Mesendoderm (in vitro differentiated cells): ENCODE results near the gene BLTP1.

Source experiments
- DNase-seq: peaks from one replicate; pipeline ENCODE4 v3.0.0; 2013
- H2AK5ac ChIP-seq: 2 replicates; pipeline ENCODE4 v1.6.1; 2013; ENCODE audit warnings: low read length, inconsistent platforms
- H2BK120ac ChIP-seq: 2 replicates; pipeline ENCODE4 v1.6.1; 2013; ENCODE audit warnings: low read depth, mild to moderate bottlenecking, low read length, moderate library complexity, mixed read lengths
- H2BK15ac ChIP-seq: replicated peaks from 2 replicates; pipeline ENCODE4 v1.6.1; 2013; ENCODE audit warnings: low read depth, mild to moderate bottlenecking, moderate library complexity
- H2BK5ac ChIP-seq: 2 replicates; pipeline ENCODE4 v1.6.1; 2013; ENCODE audit warnings: low read length, inconsistent platforms
- H3K18ac ChIP-seq: 2 replicates; pipeline ENCODE4 v1.6.1; 2013; ENCODE audit warnings: mild to moderate bottlenecking, low read length, mixed read lengths
- H3K23ac ChIP-seq: one replicate; pipeline ENCODE4 v1.6.1; 2013; ENCODE audit warnings: low read length
- H3K27ac ChIP-seq: 2 replicates; pipeline ENCODE4 v1.5.1; 2013; ENCODE audit warnings: low read depth, mild to moderate bottlenecking, inconsistent platforms, low read length, moderate library complexity
- H3K27me3 ChIP-seq: 2 replicates; pipeline ENCODE4 v1.6.1; 2013; ENCODE audit warnings: low read length, control low read depth, mild to moderate bottlenecking, inconsistent platforms; ENCODE audit not compliant: insufficient read depth, poor library complexity
- H3K36me3 ChIP-seq: 2 replicates; pipeline ENCODE4 v1.6.1; 2013; ENCODE audit warnings: low read length, inconsistent platforms; ENCODE audit not compliant: control insufficient read depth, insufficient read depth
- H3K4ac ChIP-seq: one replicate; pipeline ENCODE4 v1.6.1; 2013; ENCODE audit warnings: low read depth, mild to moderate bottlenecking, low read length, moderate library complexity
- H3K4me1 ChIP-seq: 2 replicates; pipeline ENCODE4 v1.6.1; 2013; ENCODE audit warnings: low read depth, low read length, inconsistent platforms; ENCODE audit not compliant: control insufficient read depth
- H3K4me2 ChIP-seq: 2 replicates; pipeline ENCODE4 v1.6.1; 2013; ENCODE audit warnings: low read length
- H3K4me3 ChIP-seq: 2 replicates; pipeline ENCODE4 v1.5.1; 2013; ENCODE audit warnings: mild to moderate bottlenecking, low read length
- H3K56ac ChIP-seq: one replicate; pipeline ENCODE4 v1.6.1; 2013; ENCODE audit warnings: low read length
- H3K79me1 ChIP-seq: 2 replicates; pipeline ENCODE4 v1.6.1; 2013; ENCODE audit warnings: low read length, inconsistent platforms
- H3K79me2 ChIP-seq: 2 replicates; pipeline ENCODE4 v1.6.1; 2013; ENCODE audit warnings: mild to moderate bottlenecking, low read length; ENCODE audit not compliant: control insufficient read depth, insufficient read depth
- H3K9ac ChIP-seq: 2 replicates; pipeline ENCODE4 v1.6.1; 2013; ENCODE audit warnings: low read length, inconsistent platforms
- H4K5ac ChIP-seq: one replicate; pipeline ENCODE4 v1.6.1; 2013; ENCODE audit warnings: low read length
- H4K8ac ChIP-seq: one replicate; pipeline ENCODE4 v1.6.1; 2013; ENCODE audit warnings: low read depth, mild to moderate bottlenecking, control low read depth, low read length, moderate library complexity
- WGBS: extraction: QIAGEN DNeasy Blood & Tissue Kit; methylation state at CpG from one replicate; pipeline ENCODE4 v1.1.7; 2013; ENCODE audit warnings: low lambda C conversion rate, missing lambda C conversion rate; ENCODE audit not compliant: insufficient coverage; ENCODE audit errors: extremely low coverage; 5-methylcytosine and 5-hydroxymethylcytosine counted together

BLTP1 gene

DNA sequence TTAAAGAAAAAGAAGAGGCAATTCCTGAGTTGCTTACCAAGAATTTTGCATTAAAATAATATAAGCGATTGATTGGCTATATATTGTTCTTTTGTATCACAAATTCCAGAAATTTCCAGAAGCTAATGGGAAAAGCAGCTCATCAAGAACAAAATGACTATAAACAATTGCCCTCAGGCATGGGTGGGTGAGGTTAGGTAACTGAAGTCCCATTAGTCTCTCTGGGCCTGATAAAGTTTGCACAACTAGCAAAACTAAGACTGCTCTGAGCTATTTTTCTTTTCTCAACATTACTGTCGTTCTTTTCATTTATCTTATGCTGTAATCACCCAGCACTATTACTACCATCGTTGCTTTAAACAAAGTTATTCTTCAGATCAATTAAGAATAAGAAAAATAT, 19.2 kb upstream of the BLTP1 start:
- no peaks in the 10 kb centered on the region for H3K27me3 ChIP-seq
- H4K5ac ChIP-seq = no peak overlapping the region
- H4K8ac ChIP-seq = no peak overlapping the region
- H2BK5ac ChIP-seq = no peak overlapping the region
- DNase-seq = no peak
- no peak overlapping the region for H2BK120ac ChIP-seq
- no peak overlapping the region for H3K56ac ChIP-seq
- H3K79me2 ChIP-seq = no peaks in the 10 kb centered on the region
- H2BK15ac ChIP-seq = no peak overlapping the region
- no peak overlapping the region for H3K9ac ChIP-seq
- H3K27ac ChIP-seq = no peak overlapping the region
- no peaks in the 10 kb centered on the region for H3K4me1 ChIP-seq
- no peak overlapping the region for H3K4me2 ChIP-seq
- no peaks in the 10 kb centered on the region for H3K36me3 ChIP-seq
- H3K23ac ChIP-seq = no peak overlapping the region
- no peak overlapping the region for H3K18ac ChIP-seq
- no peak overlapping the region for H3K4me3 ChIP-seq
- no peak overlapping the region for H3K4ac ChIP-seq
- H3K79me1 ChIP-seq = no peaks in the 10 kb centered on the region
- no CpG with 5 or more reads among the region's 3 CpGs for WGBS
- H2AK5ac ChIP-seq = no peak overlapping the region

DNA sequence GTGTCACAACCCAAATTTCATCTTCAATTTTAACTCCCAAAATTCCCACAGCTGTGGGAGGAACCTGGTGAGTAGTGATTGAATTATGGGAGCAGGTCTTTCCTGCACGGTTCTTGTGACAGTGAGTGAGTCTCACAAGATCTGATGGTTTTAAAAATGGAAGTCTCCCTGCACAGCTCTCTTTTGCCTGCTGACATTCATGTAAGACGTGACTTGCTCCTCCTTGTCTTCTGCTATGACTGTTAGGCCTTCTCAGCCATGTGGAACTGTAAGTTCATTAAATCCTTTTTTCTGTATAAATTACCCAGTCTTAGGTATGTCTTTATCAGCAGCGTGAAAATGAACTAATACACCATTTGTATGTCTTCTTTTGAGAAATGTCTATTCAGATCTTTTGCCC, 13.0 kb upstream of the BLTP1 start:
- Histone ChIP-seq H3K79me1 (no peaks in the 10 kb centered on the region), H2BK120ac (no peak overlapping the region), H3K4me1 (no peaks in the 10 kb centered on the region), H3K23ac (no peak overlapping the region), H3K4ac (no peak overlapping the region), H3K4me2 (no peak overlapping the region), H3K18ac (no peak overlapping the region), H3K27ac (no peak overlapping the region), H2AK5ac (no peak overlapping the region), H4K8ac (no peak overlapping the region), H2BK5ac (no peak overlapping the region), H3K79me2 (no peaks in the 10 kb centered on the region), H3K27me3 (no peaks in the 10 kb centered on the region), H3K56ac (no peak overlapping the region), H3K36me3 (no peaks in the 10 kb centered on the region), H3K4me3 (no peak overlapping the region), H3K9ac (no peak overlapping the region), H2BK15ac (no peak overlapping the region), H4K5ac (no peak overlapping the region)
- WGBS = no CpG with 5 or more reads among the region's 3 CpGs
- no peak for DNase-seq

DNA sequence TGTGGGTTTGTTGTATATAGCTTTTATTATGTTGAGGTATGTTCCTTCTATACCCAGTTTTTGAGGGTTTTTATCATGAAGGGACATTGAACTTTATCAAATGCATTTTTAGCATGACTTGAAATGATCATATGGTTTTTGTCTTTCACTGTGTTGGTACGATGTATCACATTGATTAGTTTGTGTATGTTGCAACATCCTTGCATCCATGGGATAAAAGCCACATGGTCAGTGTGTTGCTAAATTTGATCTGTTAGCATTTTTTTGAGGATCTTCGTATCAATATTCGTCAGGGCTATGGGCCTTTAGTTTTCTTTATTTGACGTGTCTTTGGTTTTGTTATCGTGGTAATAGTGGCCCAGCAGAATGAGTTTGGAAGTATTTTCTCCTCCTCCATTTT, 11.3 kb upstream of the BLTP1 start:
- H3K27me3 ChIP-seq = no peaks in the 10 kb centered on the region
- no peak overlapping the region for H2BK120ac ChIP-seq
- no peak overlapping the region for H3K18ac ChIP-seq
- no peak overlapping the region for H4K8ac ChIP-seq
- no peak overlapping the region for H3K27ac ChIP-seq
- H3K79me1 ChIP-seq = no peaks in the 10 kb centered on the region
- H2BK15ac ChIP-seq = no peak overlapping the region
- no peaks in the 10 kb centered on the region for H3K79me2 ChIP-seq
- no peaks in the 10 kb centered on the region for H3K4me1 ChIP-seq
- no CpG with 5 or more reads among the region's 5 CpGs for WGBS
- no peak overlapping the region for H2BK5ac ChIP-seq
- H3K23ac ChIP-seq = no peak overlapping the region
- H2AK5ac ChIP-seq = no peak overlapping the region
- H3K4me3 ChIP-seq = no peak overlapping the region
- no peaks in the 10 kb centered on the region for H3K36me3 ChIP-seq
- no peak overlapping the region for H3K56ac ChIP-seq
- H3K4me2 ChIP-seq = no peak overlapping the region
- H3K4ac ChIP-seq = no peak overlapping the region
- no peak for DNase-seq
- no peak overlapping the region for H4K5ac ChIP-seq
- no peak overlapping the region for H3K9ac ChIP-seq

DNA sequence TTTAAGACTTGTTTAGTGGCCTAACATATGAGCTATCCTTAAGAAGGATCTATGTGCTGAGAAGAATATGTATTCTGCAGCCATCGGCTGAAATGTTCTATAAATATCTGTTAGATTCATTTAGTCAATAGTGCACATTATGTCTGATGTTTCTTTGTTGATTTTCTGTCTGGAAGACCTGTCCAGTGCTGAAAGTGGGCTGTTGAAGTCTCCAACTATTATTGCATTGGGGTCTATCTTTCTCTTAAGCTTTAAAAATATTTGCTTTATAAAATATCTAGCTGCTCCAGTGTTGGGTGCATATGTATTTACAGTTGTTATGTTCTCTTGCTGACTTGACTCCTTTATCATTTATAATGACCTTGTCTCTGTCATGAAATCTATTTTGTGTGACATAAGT, 9.4 kb upstream of the BLTP1 start:
- H3K27ac ChIP-seq = no peak overlapping the region
- no peaks in the 10 kb centered on the region for H3K79me1 ChIP-seq
- no peaks in the 10 kb centered on the region for H3K4me1 ChIP-seq
- no peak overlapping the region for H4K5ac ChIP-seq
- no peaks in the 10 kb centered on the region for H3K36me3 ChIP-seq
- H3K4ac ChIP-seq = no peak overlapping the region
- H3K79me2 ChIP-seq = no peaks in the 10 kb centered on the region
- DNase-seq = no peak
- H3K23ac ChIP-seq = no peak overlapping the region
- H3K27me3 ChIP-seq = no peaks in the 10 kb centered on the region
- no peak overlapping the region for H3K9ac ChIP-seq
- no CpG with 5 or more reads among the region's 1 CpG for WGBS
- no peak overlapping the region for H4K8ac ChIP-seq
- H2BK5ac ChIP-seq = no peak overlapping the region
- no peak overlapping the region for H3K18ac ChIP-seq
- no peak overlapping the region for H2AK5ac ChIP-seq
- no peak overlapping the region for H2BK15ac ChIP-seq
- no peak overlapping the region for H3K4me2 ChIP-seq
- no peak overlapping the region for H2BK120ac ChIP-seq
- H3K4me3 ChIP-seq = no peak overlapping the region
- H3K56ac ChIP-seq = no peak overlapping the region

DNA sequence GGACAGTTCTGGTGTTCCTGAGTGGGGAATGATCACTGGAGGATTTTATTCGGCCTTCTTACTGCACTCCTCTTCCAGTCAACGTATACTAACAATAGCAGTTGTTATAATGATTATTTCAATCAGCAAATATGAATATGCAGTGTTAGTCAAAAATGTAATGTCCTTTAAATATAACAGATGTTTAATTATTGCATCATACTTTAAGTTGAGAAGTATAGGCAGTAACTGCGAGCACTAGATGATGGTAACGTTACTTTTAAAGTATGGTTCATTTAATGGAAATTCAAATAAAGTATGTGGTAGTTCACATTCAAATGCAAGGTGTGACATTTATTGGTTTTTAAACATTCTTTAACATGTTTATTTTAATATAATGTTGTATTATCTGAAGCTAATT, 5.5 kb upstream of the BLTP1 start:
- H3K79me1 ChIP-seq = no peaks in the 10 kb centered on the region
- H2AK5ac ChIP-seq = no peak overlapping the region
- H3K79me2 ChIP-seq = no peaks in the 10 kb centered on the region
- no peaks in the 10 kb centered on the region for H3K36me3 ChIP-seq
- H3K56ac ChIP-seq = no peak overlapping the region
- no peak overlapping the region for H2BK5ac ChIP-seq
- H3K27me3 ChIP-seq = no peaks in the 10 kb centered on the region
- no peak overlapping the region for H2BK15ac ChIP-seq
- H4K5ac ChIP-seq = no peak overlapping the region
- no peak overlapping the region for H3K23ac ChIP-seq
- no peak overlapping the region for H3K18ac ChIP-seq
- H3K4me1 ChIP-seq = no peaks in the 10 kb centered on the region
- no CpG with 5 or more reads among the region's 4 CpGs for WGBS
- no peak overlapping the region for H3K4me3 ChIP-seq
- H3K9ac ChIP-seq = no peak overlapping the region
- H4K8ac ChIP-seq = no peak overlapping the region
- no peak for DNase-seq
- no peak overlapping the region for H3K27ac ChIP-seq
- H2BK120ac ChIP-seq = no peak overlapping the region
- no peak overlapping the region for H3K4me2 ChIP-seq
- H3K4ac ChIP-seq = no peak overlapping the region

DNA sequence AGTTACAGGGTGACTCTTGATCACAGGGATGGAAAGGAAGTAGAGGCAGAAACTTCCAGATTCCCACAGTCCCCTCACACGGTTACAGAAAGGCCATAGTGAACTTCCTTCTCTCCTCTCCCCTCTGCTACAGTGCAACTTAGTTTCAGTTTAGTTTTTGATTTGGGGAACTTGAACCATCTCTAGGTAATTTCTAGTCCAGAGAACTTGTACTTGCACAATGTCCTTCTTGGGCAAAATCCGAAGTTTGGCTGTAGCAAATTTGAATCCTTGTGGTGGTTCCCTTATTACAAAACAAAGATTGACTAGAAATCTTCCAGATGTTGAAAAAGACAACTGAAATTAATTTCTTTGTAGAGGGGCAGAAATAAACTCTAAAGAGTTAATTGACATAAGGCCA, 1.2 kb upstream of the BLTP1 start:
- WGBS = no CpG with 5 or more reads among the region's 2 CpGs
- no peak overlapping the region for H3K27ac ChIP-seq
- H3K56ac ChIP-seq = no peak overlapping the region

More for the DNA sequence above, 1.2 kb upstream of the BLTP1 start:
- Histone ChIP-seq H3K18ac (no peak overlapping the region), H3K27me3 (no peaks in the 10 kb centered on the region), H4K5ac (no peak overlapping the region), H3K23ac (no peak overlapping the region), H3K4me1 (no peaks in the 10 kb centered on the region), H3K4me3 (no peak overlapping the region), H3K9ac (no peak overlapping the region), H3K79me2 (no peaks in the 10 kb centered on the region), H2BK120ac (no peak overlapping the region), H3K4ac (no peak overlapping the region), H2AK5ac (no peak overlapping the region), H3K4me2 (no peak overlapping the region), H3K36me3 (no peaks in the 10 kb centered on the region), H2BK15ac (no peak overlapping the region), H3K79me1 (no peaks in the 10 kb centered on the region), H2BK5ac (no peak overlapping the region), H4K8ac (peak overlapping the region; percentile 56)
- no peak for DNase-seq
